Neural progenitor cell (in vitro differentiated cells): ENCODE data around the gene ANK3.

Experiments used
- CTCF ChIP-seq: fragments of 200-600 bp; sonication (generic); IDR thresholded peaks from 2 replicates; pipeline ENCODE4 v1.5.1; 2017; ENCODE audit warnings: antibody characterized with exemption, mild to moderate bottlenecking
- EZH2 ChIP-seq: fragments of 200-600 bp; sonication (generic); IDR thresholded peaks from 2 replicates; pipeline ENCODE4 v1.6.1; 2017; ENCODE audit warnings: antibody characterized with exemption, mild to moderate bottlenecking, moderate library complexity
- EZH2phosphoT487 ChIP-seq: fragments of 200-600 bp; sonication (generic); IDR thresholded peaks from 2 replicates; pipeline ENCODE4 v1.6.1; 2017; ENCODE audit warnings: antibody characterized with exemption

GRCh38 chr10:60246382-60246781 lies 143.3 kb downstream of the ANK3 start:
- TF ChIP-seq CTCF (no peak), EZH2phosphoT487 (no peak), EZH2 (no peak)
